Mesenchymal stem cell (in vitro differentiated cells and primary cell): ENCODE data around the gene HCLS1.
"Not testable (repeated sequence)": the region's sequence is repeated elsewhere in the genome, so short reads cannot be mapped to it uniquely, and the experiment has no call there.

Experiments used
- DNase-seq: peaks from one replicate; pipeline ENCODE4 v3.0.0-alpha.2; 2013
- H2AFZ ChIP-seq: one replicate; pipeline ENCODE4 v1.6.1; 2013; ENCODE audit warnings: low read depth, mild to moderate bottlenecking, control low read depth, inconsistent platforms, low read length, moderate library complexity
- H2AK5ac ChIP-seq: 2 replicates; pipeline ENCODE4 v1.6.1; 2013; ENCODE audit warnings: low read length, moderate library complexity, mild to moderate bottlenecking, inconsistent platforms; ENCODE audit not compliant: severe bottlenecking
- H2BK120ac ChIP-seq: one replicate; pipeline ENCODE4 v1.6.1; 2013; ENCODE audit warnings: low read depth, mild to moderate bottlenecking, inconsistent platforms, low read length, moderate library complexity
- H2BK12ac ChIP-seq, 2 experiments: one replicate each; pipeline ENCODE4 v1.6.1; 2013; ENCODE audit warnings: inconsistent platforms in 2 of 2, low read length in 2 of 2, mild to moderate bottlenecking in 2 of 2, moderate library complexity in 2 of 2, control low read depth in 1 of 2
- H2BK15ac ChIP-seq: one replicate; pipeline ENCODE4 v1.6.1; 2013; ENCODE audit warnings: mild to moderate bottlenecking, low read depth, inconsistent platforms; ENCODE audit not compliant: poor library complexity, severe bottlenecking
- H2BK5ac ChIP-seq: 2 replicates; pipeline ENCODE4 v1.6.1; 2013; ENCODE audit warnings: low read depth, mild to moderate bottlenecking, low read length, control low read depth, inconsistent platforms; ENCODE audit not compliant: poor library complexity, severe bottlenecking
- H3K14ac ChIP-seq, 2 experiments: one replicate each; pipeline ENCODE4 v1.6.1; 2013; ENCODE audit warnings: inconsistent platforms in 2 of 2, low read length in 2 of 2, control low read depth in 1 of 2, mild to moderate bottlenecking in 1 of 2, moderate library complexity in 1 of 2
- H3K18ac ChIP-seq, 2 experiments: one replicate each; pipeline ENCODE4 v1.6.1; 2013; ENCODE audit warnings: inconsistent platforms in 2 of 2, low read length in 2 of 2, control low read depth in 1 of 2, low read depth in 1 of 2, mild to moderate bottlenecking in 1 of 2
- H3K23ac ChIP-seq, 2 experiments: one replicate each; pipeline ENCODE4 v1.6.1; 2013; ENCODE audit warnings: inconsistent platforms in 2 of 2, low read length in 2 of 2, mild to moderate bottlenecking in 2 of 2, moderate library complexity in 2 of 2, control low read depth in 1 of 2
- H3K27ac ChIP-seq: 2 replicates; pipeline ENCODE4 v1.5.1; 2013; ENCODE audit warnings: mild to moderate bottlenecking, moderate library complexity, low read length, control low read depth, inconsistent platforms; ENCODE audit not compliant: poor library complexity, severe bottlenecking
- H3K27me3 ChIP-seq, 2 experiments: 2 replicates each; pipeline versions ENCODE4 v1.6.1 to v1.7.0; 2013; ENCODE audit warnings: low read length in 2 of 2, mild to moderate bottlenecking in 2 of 2, moderate library complexity in 2 of 2, control low read depth in 1 of 2, inconsistent platforms in 1 of 2; ENCODE audit not compliant: control insufficient read depth in 1 of 2, insufficient read depth in 1 of 2
- H3K36me3 ChIP-seq, 2 experiments: 2 replicates each; pipeline versions ENCODE4 v1.6.1 to v1.7.0; 2013; ENCODE audit warnings: low read length in 2 of 2, control low read depth in 1 of 2, inconsistent platforms in 1 of 2, low read depth in 1 of 2, mild to moderate bottlenecking in 1 of 2; ENCODE audit not compliant: insufficient read depth in 2 of 2, control insufficient read depth in 1 of 2
- H3K4ac ChIP-seq, 2 experiments: one replicate each; pipeline ENCODE4 v1.6.1; 2013; ENCODE audit warnings: inconsistent platforms in 2 of 2, low read length in 2 of 2, mild to moderate bottlenecking in 2 of 2, moderate library complexity in 2 of 2, control low read depth in 1 of 2, low read depth in 1 of 2
- H3K4me1 ChIP-seq: 2 replicates; pipeline ENCODE4 v1.6.1; 2013; ENCODE audit warnings: low read depth, low read length, control low read depth; ENCODE audit not compliant: control insufficient read depth, insufficient read depth
- H3K4me2 ChIP-seq: 2 replicates; pipeline ENCODE4 v1.6.1; 2013; ENCODE audit warnings: low read length, mild to moderate bottlenecking, inconsistent platforms; ENCODE audit not compliant: poor library complexity, severe bottlenecking
- H3K4me3 ChIP-seq, 2 experiments: 2 replicates each; pipeline versions ENCODE4 v1.5.1 to v1.7.0; 2013; ENCODE audit warnings: low read length in 2 of 2, mild to moderate bottlenecking in 2 of 2, control low read depth in 1 of 2, low read depth in 1 of 2; ENCODE audit not compliant: insufficient read depth in 1 of 2
- H3K79me1 ChIP-seq: replicated peaks from 2 replicates; pipeline ENCODE4 v1.6.1; 2013; ENCODE audit warnings: mild to moderate bottlenecking, control low read depth, low read length, inconsistent platforms; ENCODE audit not compliant: poor library complexity, severe bottlenecking
- H3K9ac ChIP-seq: 2 replicates; pipeline ENCODE4 v1.7.0; 2013; ENCODE audit warnings: mild to moderate bottlenecking, low read length, moderate library complexity
- H3K9me3 ChIP-seq: 2 replicates; pipeline ENCODE4 v1.7.0; 2013; ENCODE audit warnings: mild to moderate bottlenecking, low read length; ENCODE audit not compliant: control insufficient read depth
- H4K8ac ChIP-seq: one replicate; pipeline ENCODE4 v1.6.1; 2013; ENCODE audit warnings: inconsistent platforms, mild to moderate bottlenecking, low read length, moderate library complexity
- H4K91ac ChIP-seq: one replicate; pipeline ENCODE4 v1.6.1; 2013; ENCODE audit warnings: mild to moderate bottlenecking, low read length, inconsistent platforms
- WGBS: methylation state at CpG from one replicate; pipeline ENCODE4 v1.1.7; 2013; ENCODE audit warnings: mixed read lengths; 5-methylcytosine and 5-hydroxymethylcytosine counted together

Gene HCLS1

DNA sequence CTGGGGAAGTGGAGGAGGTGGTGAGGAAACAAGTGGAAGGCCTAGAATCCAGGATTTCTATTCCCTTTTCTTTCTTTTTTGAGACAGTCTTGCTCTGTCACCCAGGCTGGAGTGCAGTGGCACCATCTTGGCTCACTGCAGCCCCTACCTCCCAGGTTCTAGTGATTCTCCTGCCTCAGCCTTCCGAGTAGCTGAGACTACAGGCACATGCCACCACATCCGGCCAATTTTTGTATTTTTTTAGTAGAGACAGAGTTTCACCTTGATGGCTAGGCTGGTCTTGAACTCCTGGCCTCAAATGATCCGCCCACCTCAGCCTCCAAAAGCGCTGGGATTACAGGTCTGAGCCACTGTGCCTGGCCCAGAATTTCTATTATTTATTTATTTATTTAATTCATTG is 66.9 kb downstream of the HCLS1 start:
- 73% methylated on average over 3 of the region's 4 CpGs for WGBS

DNA sequence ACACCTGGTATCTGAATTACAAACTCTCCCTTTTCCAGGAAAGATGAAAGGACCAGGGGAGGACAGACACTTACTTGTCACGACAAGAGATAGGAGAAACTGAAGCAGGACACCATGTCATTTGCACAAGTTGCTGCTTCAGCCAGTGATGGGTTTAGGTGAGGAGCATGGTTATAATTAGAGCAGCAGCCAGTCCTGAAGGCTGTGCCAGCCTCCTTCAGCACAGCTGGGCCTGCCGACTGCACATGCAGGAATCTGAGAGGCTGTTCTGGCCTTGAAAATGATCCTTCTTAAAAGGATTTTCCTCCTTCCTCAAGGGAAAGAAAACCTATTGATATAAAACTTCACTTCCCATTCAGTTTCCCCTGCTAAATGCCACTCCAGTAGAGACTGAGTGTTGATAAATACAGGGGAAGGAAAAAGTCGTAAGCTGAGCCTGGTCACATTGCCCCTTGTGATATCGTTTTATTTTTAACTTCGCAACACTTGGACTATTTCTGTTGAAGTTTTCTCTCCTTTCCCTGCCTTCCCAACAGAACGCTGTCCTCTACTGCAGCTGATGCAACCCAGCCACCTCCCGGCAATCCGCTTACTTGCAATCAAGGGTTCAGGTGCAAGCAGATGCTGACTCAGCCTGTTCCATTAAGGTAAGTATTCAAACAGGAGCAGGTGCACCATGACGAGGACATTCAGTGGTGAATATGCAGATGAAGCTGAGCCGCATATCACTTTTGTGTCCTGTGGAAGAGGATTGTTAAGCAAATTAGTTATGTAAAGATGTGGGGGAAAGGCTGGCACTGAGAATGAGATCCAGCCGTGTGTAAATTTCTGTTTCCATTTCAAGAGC is 67.6 kb downstream of the HCLS1 start, which contains the start of gene FBXO40:
TSS of gene FBXO40 (plus strand) at position 524 of the 847 bp plus-strand sequence. CDS start 27,197 bp downstream, outside the sequence.
- Histone ChIP-seq H2BK12ac (no peak within 1 kb of the TSS), H3K23ac (no peak within 1 kb of the TSS), H3K4me2 (no peak within 1 kb of the TSS), H3K14ac (no peak within 1 kb of the TSS), H2BK15ac (no peak within 1 kb of the TSS), H2BK120ac (no peak within 1 kb of the TSS), H2AFZ (no peak within 1 kb of the TSS), H3K4ac (no peak within 1 kb of the TSS), H3K36me3 (no peaks in the 10 kb centered on the region), H4K91ac (no peak within 1 kb of the TSS), H3K79me1 (no peaks in the 10 kb centered on the region), H3K18ac (no peak within 1 kb of the TSS), H3K4me3 (no peak within 1 kb of the TSS), H3K27me3 (peaks cover 0 to 12% of the 10 kb centered on the region in 2 experiments), H3K27ac (no peak within 1 kb of the TSS), H4K8ac (no peak within 1 kb of the TSS), H3K9ac (no peak within 1 kb of the TSS), H3K4me1 (no peaks in the 10 kb centered on the region), H2AK5ac (no peak within 1 kb of the TSS), H2BK5ac (no peak within 1 kb of the TSS), H3K9me3 (no peaks in the 10 kb centered on the region)
- no peak for DNase-seq
- WGBS, result 42% methylated on average over 11 of the region's 11 CpGs

More for the DNA sequence above, 66.9 kb downstream of the HCLS1 start:
- not testable (repeated sequence) for H2AFZ ChIP-seq, H3K79me1 ChIP-seq, DNase-seq, H3K23ac ChIP-seq, H2BK5ac ChIP-seq, H4K8ac ChIP-seq, H3K4me2 ChIP-seq, H3K9ac ChIP-seq, H3K36me3 ChIP-seq, H4K91ac ChIP-seq, H2BK12ac ChIP-seq, H3K9me3 ChIP-seq, H3K18ac ChIP-seq, H2AK5ac ChIP-seq, H3K27ac ChIP-seq, H3K4ac ChIP-seq, H3K4me3 ChIP-seq, H2BK120ac ChIP-seq, H2BK15ac ChIP-seq, H3K14ac ChIP-seq, H3K4me1 ChIP-seq
- peaks cover 0 to 12% of the 10 kb centered on the region in 2 experiments for H3K27me3 ChIP-seq

DNA sequence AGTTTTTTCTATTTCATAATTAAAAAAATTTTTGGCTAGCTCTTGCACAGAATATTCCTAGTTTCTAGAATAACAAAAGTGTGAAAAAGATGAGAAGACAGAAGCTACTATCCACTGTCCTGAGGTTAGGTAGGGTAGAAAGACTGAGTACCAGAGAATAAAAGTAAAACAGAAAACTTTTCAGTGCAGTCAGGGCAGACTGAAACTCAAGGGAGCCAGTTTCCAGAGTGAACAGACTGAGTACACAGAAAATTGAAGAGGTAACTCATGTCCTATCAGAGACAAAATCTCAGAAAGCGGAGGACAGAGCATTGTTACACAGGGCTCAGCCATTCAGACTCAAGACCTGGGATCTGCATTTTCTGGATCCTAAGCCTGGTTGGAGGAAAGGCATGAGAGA is 76.3 kb downstream of the HCLS1 start:
- peaks cover 8 to 14% of the 10 kb centered on the region in 2 experiments for H3K27me3 ChIP-seq
- 96% methylated on average over 1 of the region's 1 CpG for WGBS

DNA sequence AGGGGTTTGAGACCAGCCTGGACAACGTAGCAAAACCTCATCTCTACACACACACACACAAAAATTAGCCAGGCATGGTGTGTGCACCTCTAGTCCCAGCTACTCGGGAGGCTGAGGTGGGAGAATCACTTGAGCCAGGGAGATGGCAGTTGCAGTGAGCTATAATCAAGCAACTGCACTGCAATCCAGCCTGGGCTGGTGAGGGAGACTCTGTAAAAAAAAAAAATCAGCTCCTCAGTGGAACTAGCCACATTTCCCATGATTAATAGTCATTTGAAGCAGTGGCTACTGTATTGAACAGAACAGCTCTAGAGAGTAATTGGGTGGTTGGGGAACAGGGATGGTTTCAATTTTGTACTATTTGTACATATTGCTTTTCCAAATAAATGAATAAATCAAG is 79.0 kb downstream of the HCLS1 start:
- no peak overlapping the region for H2BK5ac ChIP-seq
- no peaks in the 10 kb centered on the region for H3K36me3 ChIP-seq
- H3K4me1 ChIP-seq, result no peaks in the 10 kb centered on the region
- no peaks in the 10 kb centered on the region for H3K79me1 ChIP-seq
- peaks cover 8 to 14% of the 10 kb centered on the region in 2 experiments for H3K27me3 ChIP-seq
- WGBS, result 100% methylated on average over 1 of the region's 2 CpGs
- no peaks in the 10 kb centered on the region for H3K9me3 ChIP-seq
- H2BK15ac ChIP-seq, result no peak overlapping the region
- no peak overlapping the region for H3K4me2 ChIP-seq
- H2AK5ac ChIP-seq, result no peak overlapping the region
- no peak overlapping the region for H3K9ac ChIP-seq
- H3K14ac ChIP-seq, result no peak overlapping the region
- no peak overlapping the region for H2BK12ac ChIP-seq
- H4K8ac ChIP-seq, result no peak overlapping the region
- H2BK120ac ChIP-seq, result no peak overlapping the region
- H3K4me3 ChIP-seq, result no peak overlapping the region
- no peak for DNase-seq
- no peak overlapping the region for H3K23ac ChIP-seq
- H4K91ac ChIP-seq, result no peak overlapping the region
- H2AFZ ChIP-seq, result no peak overlapping the region
- no peak overlapping the region for H3K27ac ChIP-seq
- no peak overlapping the region for H3K18ac ChIP-seq
- H3K4ac ChIP-seq, result no peak overlapping the region

More for the DNA sequence above, 76.3 kb downstream of the HCLS1 start:
- Histone ChIP-seq H3K36me3 (no peaks in the 10 kb centered on the region), H3K18ac (no peak overlapping the region), H4K8ac (no peak overlapping the region), H3K23ac (no peak overlapping the region), H2BK15ac (no peak overlapping the region), H4K91ac (no peak overlapping the region), H2AK5ac (no peak overlapping the region), H2BK120ac (no peak overlapping the region), H3K27ac (no peak overlapping the region), H3K4me1 (no peaks in the 10 kb centered on the region), H2BK5ac (no peak overlapping the region), H3K9me3 (no peaks in the 10 kb centered on the region), H3K9ac (no peak overlapping the region), H3K79me1 (no peaks in the 10 kb centered on the region), H3K4me2 (no peak overlapping the region), H2AFZ (no peak overlapping the region), H3K14ac (no peak overlapping the region), H3K4me3 (no peak overlapping the region), H2BK12ac (no peak overlapping the region), H3K4ac (no peak overlapping the region)
- no peak for DNase-seq
